Testis (tissue), 2 donors: Measurements from ENCODE around the gene CAPN12.

Experiments
- CTCF ChIP-seq, 3 experiments: fragments of 450-650 bp in 2 of 3; fragments of 200-600 bp in 1 of 3; sonication (generic) in 1 of 3; IDR thresholded peaks; one replicate each; pipeline ENCODE4 v1.5.1; 2016 to 2019; ENCODE audit warnings: antibody characterized with exemption in 3 of 3, mild to moderate bottlenecking in 2 of 3, moderate library complexity in 1 of 3
- POLR2A ChIP-seq: fragments of 450-650 bp; IDR thresholded peaks from one replicate; pipeline ENCODE4 v1.6.1; 2017; ENCODE audit warnings: antibody characterized with exemption, mild to moderate bottlenecking, moderate library complexity

GRCh38 chr19:38682872-38683392 lies 61.3 kb downstream of the CAPN12 start:
- TF ChIP-seq CTCF (IDR thresholded peaks at IDR 0.05) (no peak), POLR2A (no peak)
